ENCODE results near the gene PAPPA2.

Gene PAPPA2

GRCh38 chr1:176501599-176501998 lies 38.6 kb downstream of the PAPPA2 start:
- no peak overlapping the region for H3K4me3 ChIP-seq (ENCODE audit: low read depth, low read length)
- TF ChIP-seq CTCF (IDR thresholded peaks at IDR 0.05; ENCODE audit: low read depth, low read length) = no peak

GRCh38 chr1:176504848-176505553 lies 42.0 kb downstream of the PAPPA2 start:
- no peak for TF ChIP-seq CTCF (IDR thresholded peaks at IDR 0.05; ENCODE audit: low read depth, low read length)

GRCh38 chr1:176512966-176513365 lies 50.0 kb downstream of the PAPPA2 start:
- TF ChIP-seq CTCF (IDR thresholded peaks at IDR 0.05; ENCODE audit: low read depth, low read length) = no peak
- H3K4me3 ChIP-seq (ENCODE audit: low read depth, low read length) = no peak overlapping the region

More at GRCh38 chr1:176504848-176505553, 42.0 kb downstream of the PAPPA2 start:
- no peak overlapping the region for H3K4me3 ChIP-seq (ENCODE audit: low read depth, low read length)

- TF ChIP-seq CTCF (IDR thresholded peaks at IDR 0.05; ENCODE audit: low read depth, low read length) = no peak
- H3K4me3 ChIP-seq (ENCODE audit: low read depth, low read length) = no peak overlapping the region
Measured at GRCh38 chr1:176515310-176515709, 52.3 kb downstream of the PAPPA2 start.

- no peak for TF ChIP-seq CTCF (IDR thresholded peaks at IDR 0.05; ENCODE audit: low read depth, low read length)
- no peak overlapping the region for H3K4me3 ChIP-seq (ENCODE audit: low read depth, low read length)
Measured at GRCh38 chr1:176517484-176517883, 54.5 kb downstream of the PAPPA2 start.

GRCh38 chr1:176521211-176521610 lies 58.2 kb downstream of the PAPPA2 start:
- no peak for TF ChIP-seq CTCF (IDR thresholded peaks at IDR 0.05; ENCODE audit: low read depth, low read length)
- H3K4me3 ChIP-seq (ENCODE audit: low read depth, low read length) = no peak overlapping the region

GRCh38 chr1:176522310-176522845 lies 59.4 kb downstream of the PAPPA2 start:
- no peak for TF ChIP-seq CTCF (IDR thresholded peaks at IDR 0.05; ENCODE audit: low read depth, low read length)

More at GRCh38 chr1:176522310-176522845, 59.4 kb downstream of the PAPPA2 start:
- no peak overlapping the region for H3K4me3 ChIP-seq (ENCODE audit: low read depth, low read length)
